K562 (cell line): Measurements from ENCODE around the gene ATXN7. TPM values are rescaled to one million over a fixed set of nuclear protein-coding genes. Genes with fewer than 3 reads are reported as not detected.

Source experiments
- ADNP ChIP-seq: fragments of 200-800 bp; sonication (Bioruptor generic); IDR thresholded peaks from 2 replicates; pipeline ENCODE4 v1.6.1; 2016; ENCODE audit warnings: missing genetic modification characterization, missing compliant biosample characterization
- KDM4B ChIP-seq, 2 experiments: fragments of 450-650 bp in 1 of 2; sonication (generic) in 1 of 2; IDR thresholded peaks; 2 replicates each; pipeline ENCODE4 v1.6.1; 2016 to 2017; ENCODE audit warnings: borderline replicate concordance in 2 of 2, antibody characterized with exemption in 1 of 2, low read depth in 1 of 2, mild to moderate bottlenecking in 1 of 2
- MAZ ChIP-seq, 2 experiments: fragments of 450-650 bp in 1 of 2; sonication (generic) in 1 of 2; formaldehyde crosslinking; IDR thresholded peaks in 1 of 2; conservative IDR thresholded peaks in 1 of 2; 2 replicates each; pipeline versions ENCODE4 v1.4.0 to v1.5.0; 2020; ENCODE audit warnings: mild to moderate bottlenecking in 1 of 2, missing genetic modification reagents in 1 of 2
- NBN ChIP-seq: fragments of 450-650 bp; IDR thresholded peaks from 2 replicates; pipeline ENCODE4 v1.6.1; 2016; ENCODE audit warnings: low read depth, mild to moderate bottlenecking
- NKRF ChIP-seq: fragments of 450-650 bp; IDR thresholded peaks from 2 replicates; pipeline ENCODE4 v1.6.1; 2016; ENCODE audit warnings: borderline replicate concordance
- POLR3A ChIP-seq: IDR thresholded peaks from 2 replicates; pipeline ENCODE4 v1.6.1; 2011; ENCODE audit warnings: borderline replicate concordance, mild to moderate bottlenecking, moderate library complexity; ENCODE audit not compliant: insufficient read length, insufficient read depth; ENCODE audit errors: extremely low read depth
- SMARCB1 ChIP-seq: IDR thresholded peaks from 2 replicates; pipeline ENCODE4 v1.6.1; 2011; ENCODE audit warnings: improper control_type of control experiment, low read depth; ENCODE audit not compliant: insufficient read length
- TCF3 ChIP-seq: sonication (generic); formaldehyde crosslinking; IDR thresholded peaks from 2 replicates; pipeline ENCODE4 v1.4.0; 2020; ENCODE audit warnings: mild to moderate bottlenecking, missing genetic modification reagents
- THRB ChIP-seq: fragments of 450-650 bp; formaldehyde crosslinking; conservative IDR thresholded peaks from 2 replicates; pipeline ENCODE4 v1.4.0; 2022; ENCODE audit warnings: mild to moderate bottlenecking, missing genetic modification characterization
- ZFP36 ChIP-seq: fragments of 150-350 bp; IDR thresholded peaks from 2 replicates; pipeline ENCODE4 v1.6.1; 2018; ENCODE audit warnings: low read length, low read depth; ENCODE audit not compliant: partially characterized antibody
- polyA plus RNA-seq, 8 experiments: library from polyadenylated mRNA; depleted of rRNA in 4 of 8; stranded (reverse) in 5 of 8; unstranded in 3 of 8; fragments of >200 nt; fragmentation: Nextera tagmentation in 2 of 8; fragmentation: Illumina TruSeq in 1 of 8; extraction: Ambion mirVana in 2 of 8; extraction: Trizol in 1 of 8; gene quantifications; 2 replicates each; pipeline versions ENCODE4 v1.2.1 to v1.2.3, GENCODE V29; 2011 to 2014; ENCODE audit warnings: inconsistent platforms in 1 of 8, missing spikeins in 1 of 8
- total RNA-seq, 7 experiments: library from RNA; depleted of rRNA in 6 of 7; stranded (reverse); fragments of >200 nt in 6 of 7; fragmentation: Illumina TruSeq in 2 of 7; extraction: Trizol in 2 of 7; gene quantifications; 2 replicates each; pipeline versions ENCODE4 v1.2.1 to v1.2.3, GENCODE V29; 2011 to 2021; ENCODE audit warnings: low replicate concordance in 1 of 7

Gene ATXN7
- total and polyA plus RNA-seq, 9 of the 15 experiments (the other 6 are each of a cell fraction or from before 2014, with no cell fraction given), result 0.41 to 9.2 (median 6.7) TPM

DNA sequence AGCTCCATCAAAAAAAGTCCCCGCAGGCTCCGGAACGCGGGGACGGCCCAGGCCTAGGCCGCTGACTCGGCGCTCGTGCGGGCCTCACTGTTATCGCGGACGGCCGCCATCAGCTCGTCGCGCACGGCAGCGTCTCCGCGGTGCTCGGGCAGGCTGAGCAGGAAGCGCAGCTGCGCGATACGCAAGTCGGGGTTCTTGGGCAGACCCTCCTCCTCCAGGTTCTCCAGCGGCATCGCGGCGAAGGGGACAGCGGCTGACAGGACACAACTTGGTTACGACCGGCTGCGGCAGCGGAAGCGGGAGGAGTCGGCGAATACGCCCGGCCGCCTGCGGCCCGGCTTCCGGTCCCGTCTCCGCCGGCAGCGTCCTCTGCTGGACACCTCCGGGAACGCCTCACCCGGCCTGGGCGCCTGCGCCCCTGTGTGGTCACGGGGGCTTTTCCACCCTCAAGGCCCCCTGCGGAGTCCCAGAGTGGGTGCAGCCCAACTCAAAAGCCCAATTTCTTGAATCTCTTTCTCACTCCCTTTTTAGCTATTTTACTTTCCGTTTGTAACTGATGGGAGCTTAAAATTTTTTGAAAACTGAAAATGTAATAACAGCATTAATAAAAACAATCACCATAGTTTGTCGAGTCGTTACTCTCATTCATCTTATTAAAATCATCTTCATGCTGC is 159.7 kb downstream of the ATXN7 start, which contains the start of gene PSMD6 (continued):
- TF ChIP-seq SMARCB1 (no peak), NKRF (peak; percentile 48; the same call in 1 of the 2 replicates), ZFP36 (no peak), POLR3A (no peak), MAZ (CRISPR knock-in tag; conservative IDR thresholded peaks at IDR 0.05 in 1 of 2, IDR thresholded peaks at IDR 0.05 in 1 of 2) (peak; percentile 29 to 50; a peak in 2 of 4 replicates), KDM4B (IDR thresholded peaks at IDR 0.05; ENCODE audit: borderline replicate concordance in 2 of 2, low read depth in 1 of 2) (peak in 1 of 2 experiments; percentile 66; a peak in 1 of 4 replicates), NBN (no peak), TCF3 (CRISPR knock-in tag) (0 out of 2 replicates have a peak, but pooled peaks have one; percentile 8), ADNP (tag) (no peak), THRB (CRISPR knock-in tag) (no peak)
